ENCODE results near the gene SAPCD1.
A peak's percentile ranks its signal among the peaks of the same experiment; 100 is the strongest.

Gene SAPCD1

DNA sequence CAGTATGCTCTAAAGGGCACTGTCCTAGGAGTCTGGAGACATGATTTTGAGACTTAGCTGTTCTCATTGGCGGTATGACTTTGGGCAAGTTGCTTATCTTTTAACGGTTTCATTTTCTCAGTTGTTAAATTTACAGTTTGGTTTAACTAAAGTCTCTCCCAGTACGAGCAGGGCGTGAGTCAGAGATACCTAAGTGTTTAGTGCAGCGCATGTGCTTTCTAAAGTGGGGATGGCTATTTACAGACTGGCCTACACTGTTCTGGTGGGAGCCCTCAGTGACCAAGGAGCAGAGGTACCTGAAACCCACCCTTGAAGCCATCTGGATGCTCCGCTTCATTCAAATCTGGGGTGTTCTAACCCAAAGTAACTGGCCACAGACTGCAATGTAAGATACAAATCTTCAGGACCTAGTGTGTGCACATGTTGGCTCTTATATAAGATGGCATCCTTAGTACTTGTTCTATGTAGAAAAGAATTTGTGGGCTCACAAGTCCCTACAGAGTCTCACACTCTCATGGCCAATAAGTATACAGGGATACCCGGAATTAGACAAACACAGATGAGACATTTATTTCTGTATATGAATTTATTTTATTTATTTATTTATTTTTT, 11.9 kb upstream of the SAPCD1 start:
- no peak for DNase-seq (ENCODE audit: low read depth in 2 of 2)

DNA sequence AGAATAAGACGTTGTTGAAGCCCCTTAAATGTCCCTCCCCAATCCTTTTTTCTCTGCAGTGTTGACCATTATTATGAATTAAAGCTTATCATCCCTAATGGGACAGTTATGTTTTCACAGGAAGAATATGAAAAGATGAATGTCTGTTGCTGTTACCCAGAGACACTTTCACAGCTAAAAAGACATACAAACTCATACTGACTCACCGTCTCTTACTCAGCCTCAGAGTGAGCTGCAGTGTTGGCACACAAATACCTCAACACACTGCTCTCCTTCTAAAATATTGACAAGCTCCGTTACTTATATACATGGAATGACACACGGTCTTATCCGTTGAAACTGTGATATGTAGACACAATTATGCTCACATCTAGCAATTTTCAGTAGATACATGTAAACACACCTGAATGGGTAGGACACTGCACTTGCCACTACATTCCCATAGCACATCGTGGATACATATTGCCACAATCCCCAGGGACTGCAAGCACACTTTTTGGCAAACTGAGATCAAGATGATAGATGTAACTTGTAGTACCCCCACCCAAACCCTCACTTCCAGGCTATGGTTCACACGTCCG, 9.6 kb upstream of the SAPCD1 start:
- DNase-seq (ENCODE audit: low read depth in 2 of 2), result no peak

DNA sequence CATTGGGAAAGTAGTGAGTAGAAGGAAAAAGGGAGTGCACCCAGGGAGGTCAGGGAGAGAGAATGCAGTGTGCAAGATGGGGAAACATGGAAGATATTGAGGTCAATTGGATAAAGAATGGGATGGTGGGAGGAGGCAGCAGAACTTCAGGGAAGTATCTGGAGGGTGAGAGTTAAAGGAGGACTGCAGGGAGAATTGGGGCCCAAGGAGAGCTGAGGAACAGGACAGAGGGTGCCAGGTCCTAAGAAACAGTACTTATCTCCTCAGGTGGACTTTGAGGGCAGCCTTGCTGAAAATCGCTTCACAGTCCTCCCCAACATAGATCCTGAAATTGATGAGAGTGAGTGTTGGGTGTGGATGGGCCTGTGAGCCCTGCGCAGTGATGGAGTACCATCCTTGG, 4.2 kb upstream of the SAPCD1 start:
- no peak for DNase-seq (ENCODE audit: low read depth in 2 of 2)

DNA sequence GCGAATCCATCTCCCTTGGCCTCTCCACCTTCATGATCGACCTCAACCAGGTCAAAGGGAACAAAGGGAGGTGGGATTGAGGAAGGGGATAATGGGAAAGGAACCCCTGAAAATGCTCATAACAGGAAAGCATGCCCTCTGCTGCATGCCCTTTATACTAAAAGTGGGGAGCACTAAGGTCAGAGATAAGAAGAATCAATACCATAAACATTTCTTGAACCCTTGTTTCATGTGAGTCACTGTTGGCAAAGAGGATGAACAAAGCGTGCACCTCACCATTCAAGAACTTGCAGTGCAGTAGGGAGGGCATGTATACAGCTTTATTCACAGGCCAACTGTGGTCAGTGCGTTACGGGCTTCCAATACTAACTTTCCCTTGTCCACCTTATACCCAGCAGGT, 1.7 kb upstream of the SAPCD1 start:
- no peak for DNase-seq (ENCODE audit: low read depth in 2 of 2)

DNA sequence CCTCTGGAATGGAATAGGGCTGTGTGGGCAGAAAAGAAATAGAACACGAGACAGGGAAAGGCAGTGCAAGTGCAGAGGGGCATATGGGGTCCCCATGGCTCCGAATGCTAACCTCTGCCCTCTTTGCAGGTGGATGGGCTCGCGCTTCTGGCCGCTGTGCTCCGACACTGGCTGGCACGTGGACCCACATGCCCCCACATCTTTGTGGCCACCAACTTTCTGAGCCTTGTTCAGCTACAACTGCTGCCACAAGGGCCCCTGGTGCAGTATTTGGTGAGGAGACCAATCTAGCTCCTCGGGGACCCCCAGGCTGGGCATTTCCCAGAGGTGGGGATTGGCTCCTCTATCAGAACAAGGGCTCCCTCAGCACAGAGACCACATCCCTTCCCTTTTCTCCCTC, 1.1 kb upstream of the SAPCD1 start:
- no peak for DNase-seq (ENCODE audit: low read depth in 2 of 2)

DNA sequence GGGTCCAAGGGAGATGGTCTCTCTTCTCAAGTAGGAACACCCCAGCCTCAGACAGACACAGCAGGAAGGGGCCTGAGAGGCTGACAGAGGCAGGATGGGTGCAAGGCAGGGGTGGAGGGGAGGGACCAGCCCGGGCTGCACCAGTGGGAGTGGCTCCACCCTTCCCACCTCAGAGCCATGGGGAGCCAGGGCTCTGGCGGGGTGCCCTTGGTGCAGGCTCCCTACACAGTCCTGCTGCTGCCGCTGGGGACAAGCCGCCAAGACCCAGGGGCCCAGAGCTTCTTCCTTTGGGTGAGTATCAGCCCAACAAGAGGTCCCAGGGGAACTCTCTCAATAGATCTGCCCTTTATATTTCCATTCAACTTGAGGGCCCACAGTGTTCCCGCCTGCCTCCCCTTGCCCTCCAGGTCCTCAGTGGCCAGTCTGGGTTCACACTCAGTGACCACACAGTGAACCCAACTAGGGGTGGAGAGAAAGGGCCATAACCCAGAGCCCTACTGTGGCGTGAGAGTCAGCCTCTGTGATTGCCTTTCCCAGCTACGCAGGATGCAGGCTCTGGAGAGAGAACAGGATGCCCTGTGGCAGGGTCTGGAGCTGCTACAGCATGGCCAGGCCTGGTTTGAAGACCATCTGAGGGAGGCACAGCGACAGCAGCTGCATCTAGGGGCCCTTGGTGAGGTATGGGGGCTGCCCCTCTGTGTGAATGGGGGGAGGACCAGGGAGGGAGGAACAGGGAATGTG, 592 bp downstream of the SAPCD1 start:
- no peak for DNase-seq (ENCODE audit: low read depth in 2 of 2)

DNA sequence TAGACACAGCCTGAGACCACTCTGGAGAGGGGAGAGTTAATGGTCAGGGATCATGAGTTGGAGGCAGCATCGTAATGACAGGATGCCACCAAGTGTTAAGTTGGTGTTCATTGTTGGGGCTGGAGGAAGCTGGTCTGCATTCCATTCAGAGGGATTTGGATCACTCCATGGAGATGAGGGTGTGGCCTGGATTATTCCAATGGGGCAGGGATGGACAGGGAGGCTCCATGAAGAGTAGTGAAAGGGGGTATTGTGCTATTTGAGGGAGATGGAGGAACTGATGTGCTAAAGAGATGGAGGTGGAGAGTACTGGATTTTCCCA, 1.1 kb downstream of the SAPCD1 start:
- no peak for DNase-seq (ENCODE audit: low read depth in 2 of 2)

DNA sequence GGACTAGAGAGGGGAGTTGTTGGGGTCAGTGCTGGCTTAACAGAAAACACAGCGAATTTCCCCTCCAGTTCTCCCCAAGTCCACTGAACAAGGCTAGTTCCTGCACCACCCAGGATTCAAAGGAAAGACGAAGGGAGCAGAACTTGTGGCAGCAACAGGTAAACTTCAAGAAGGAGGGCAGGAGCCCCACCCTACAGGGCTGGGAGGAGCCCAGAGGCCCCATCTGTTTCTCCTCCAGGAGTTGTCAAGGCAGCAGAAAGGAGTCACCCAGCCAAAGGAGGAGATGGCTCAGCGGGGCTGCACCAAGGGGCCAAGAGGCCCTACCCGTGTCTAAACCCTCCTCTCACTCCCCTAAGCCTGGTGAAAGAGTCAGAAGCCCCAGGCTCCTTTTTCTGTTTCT, 1.7 kb downstream of the SAPCD1 start:
- no peak for DNase-seq (ENCODE audit: low read depth in 2 of 2)

DNA sequence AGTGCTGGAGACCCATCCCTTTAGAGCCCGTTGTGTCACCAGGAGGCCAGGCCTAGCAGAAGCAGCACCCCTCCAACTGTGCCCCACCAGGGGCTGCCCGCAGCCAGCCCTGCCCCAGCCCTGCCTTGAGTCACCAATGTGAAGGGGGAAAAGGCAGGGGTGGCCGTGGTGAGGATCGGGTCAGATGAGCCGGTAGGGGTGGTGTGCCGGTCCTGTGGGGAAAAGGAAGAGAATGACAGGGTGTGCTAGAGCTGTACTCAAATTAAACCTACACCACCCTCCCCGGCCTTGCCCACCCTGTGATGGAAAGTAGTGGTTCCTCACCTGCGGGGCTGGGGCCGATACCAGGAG, 3.1 kb downstream of the SAPCD1 start:
- DNase-seq (ENCODE audit: low read depth in 2 of 2), result no peak

DNA sequence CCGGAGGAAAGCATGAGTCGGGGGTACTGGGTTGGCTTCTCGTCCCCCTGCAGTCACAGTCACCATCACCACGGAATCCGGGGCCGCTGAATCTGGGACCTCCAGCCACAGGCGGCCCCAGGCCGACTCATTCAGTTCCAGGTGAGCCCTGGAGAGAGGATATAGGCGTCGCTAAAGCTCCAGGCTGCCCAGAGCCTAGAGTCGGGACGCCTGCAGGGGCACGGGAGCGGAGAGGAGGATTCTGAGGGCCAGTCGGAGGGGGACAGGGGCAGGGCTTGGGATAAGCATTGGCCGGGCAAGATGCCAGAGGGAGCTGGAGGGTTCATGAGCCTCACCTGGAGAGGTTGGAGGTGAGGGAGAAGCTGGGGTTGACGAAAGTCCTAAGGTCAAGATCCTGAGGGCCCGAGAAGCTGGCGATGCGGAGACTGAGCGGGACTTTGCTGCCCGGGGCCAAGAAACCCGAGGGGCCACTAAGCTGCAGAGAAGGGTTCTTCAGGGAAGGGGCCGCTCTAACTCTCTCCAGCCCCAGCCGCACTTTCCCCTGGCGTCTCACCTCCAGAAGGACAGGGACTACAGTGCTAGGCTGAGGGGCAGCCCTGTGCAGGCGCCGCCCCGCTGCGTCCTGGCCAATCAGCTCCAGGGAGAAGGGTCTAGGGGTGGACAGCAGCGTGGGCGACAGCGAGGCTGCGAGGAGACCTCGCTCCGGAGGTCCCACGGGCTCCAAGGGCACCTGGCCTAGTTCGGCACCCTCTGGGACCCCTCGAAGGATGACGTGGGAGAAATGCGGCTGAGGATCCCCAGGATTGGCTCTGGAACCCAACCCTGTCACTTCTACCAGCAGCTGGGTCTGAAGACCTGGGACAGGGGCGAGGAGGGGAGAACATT, 3.7 kb downstream of the SAPCD1 start:
- no peak for DNase-seq (ENCODE audit: low read depth in 2 of 2)

DNA sequence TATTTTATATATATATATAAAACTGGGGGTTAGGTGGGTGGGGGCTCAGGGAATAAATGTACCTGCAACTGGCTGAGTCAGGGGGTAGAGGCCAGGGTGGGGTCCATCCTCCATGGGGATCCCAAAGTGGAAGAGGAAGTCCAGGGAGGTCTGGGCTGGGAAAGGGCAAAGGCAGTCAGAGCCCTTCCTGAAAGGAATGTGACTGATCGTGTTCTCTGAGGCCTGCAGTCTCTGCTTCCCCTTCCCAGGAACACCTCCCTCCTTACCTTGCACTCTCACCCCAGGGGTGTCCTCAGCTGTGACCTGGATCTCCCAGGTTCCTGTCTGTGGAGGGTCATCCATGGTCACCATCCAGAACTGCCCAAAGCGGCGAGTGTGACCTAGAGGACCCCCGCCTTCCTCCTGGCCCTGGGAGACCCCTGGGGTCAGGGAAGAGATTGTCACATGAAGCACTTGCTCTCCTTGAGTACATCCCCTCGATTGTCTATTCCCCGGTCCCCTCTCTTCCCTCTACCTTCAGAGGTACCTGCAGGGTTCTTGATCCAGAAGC, 4.7 kb downstream of the SAPCD1 start:
- DNase-seq (ENCODE audit: low read depth in 2 of 2), result no peak

DNA sequence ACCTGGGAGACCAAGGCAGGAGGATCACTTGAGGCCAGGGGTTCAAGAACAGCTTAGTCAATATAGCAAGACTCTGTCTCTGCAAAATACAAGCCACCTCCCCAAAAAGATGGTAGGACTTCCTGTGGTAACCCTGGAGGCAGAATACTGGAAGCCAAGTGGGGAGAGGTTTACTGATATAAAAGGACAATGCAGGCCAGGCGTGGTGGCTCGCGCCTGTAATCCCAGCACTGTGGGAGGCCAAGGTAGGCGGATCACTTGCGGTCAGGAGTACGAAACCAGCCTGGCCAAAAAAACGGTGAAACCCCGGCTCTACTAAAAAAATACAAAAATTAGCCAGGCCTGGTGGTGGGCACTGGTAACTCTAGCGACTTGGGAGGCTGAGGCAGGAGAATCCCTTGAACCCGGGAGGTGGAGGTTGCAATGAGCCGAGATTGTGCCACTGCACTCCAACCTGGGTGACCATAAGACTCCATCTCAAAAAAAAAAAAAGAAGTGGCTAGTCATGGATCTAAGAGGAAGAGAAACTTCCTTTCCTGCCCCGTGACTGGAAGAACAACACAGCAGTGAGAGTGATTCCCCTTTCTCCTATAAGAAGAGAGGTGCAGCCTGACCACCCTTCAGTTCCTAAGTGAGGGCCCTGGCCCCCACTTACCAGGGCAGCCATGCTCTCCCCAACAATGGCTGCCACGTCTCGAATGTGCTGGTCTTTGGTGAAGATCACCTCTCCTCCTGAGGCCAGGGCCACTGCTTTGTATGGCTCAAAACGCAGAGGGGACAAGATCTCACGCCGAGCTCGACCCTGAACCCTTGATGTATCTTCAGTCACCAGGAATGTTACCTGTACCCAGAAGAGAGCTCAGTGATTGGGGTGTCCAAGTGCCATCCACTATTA, 6.2 kb downstream of the SAPCD1 start:
- no peak for DNase-seq (ENCODE audit: low read depth in 2 of 2)

DNA sequence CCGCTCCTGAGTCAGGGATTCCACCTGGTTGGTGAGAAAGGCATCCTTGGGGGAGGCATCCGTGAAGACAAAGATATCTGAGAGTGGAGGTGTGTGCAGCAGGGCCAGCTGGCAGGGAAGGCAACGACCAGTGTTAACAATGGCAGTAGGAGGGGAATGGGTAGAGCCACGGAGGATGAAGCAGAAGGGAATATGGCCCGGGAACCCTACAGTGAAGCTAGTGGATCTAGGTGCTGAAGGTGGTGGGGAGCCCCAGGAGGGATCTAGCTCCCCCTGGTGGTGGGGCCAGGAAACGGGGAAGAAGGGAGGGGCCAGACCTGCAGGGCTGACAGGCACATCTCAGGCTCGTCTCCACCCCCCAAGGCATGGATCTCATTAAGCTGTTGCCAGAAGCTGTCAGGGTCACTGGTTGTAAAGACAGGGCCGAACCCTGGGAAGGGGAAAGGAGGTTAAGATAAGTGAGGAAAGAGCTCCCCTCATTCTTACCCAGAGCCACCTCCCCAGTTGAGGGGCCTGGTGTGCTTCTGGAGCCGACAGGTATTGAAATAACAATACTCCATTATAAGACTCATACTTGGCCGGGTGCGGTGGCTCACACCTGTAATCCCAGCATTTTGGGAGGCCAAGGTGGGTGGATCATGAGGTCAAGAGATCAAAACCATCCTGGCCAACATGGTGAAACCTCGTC, 7.4 kb downstream of the SAPCD1 start:
- peak; percentile 75 to 83 for DNase-seq (ENCODE audit: low read depth in 2 of 2)

DNA sequence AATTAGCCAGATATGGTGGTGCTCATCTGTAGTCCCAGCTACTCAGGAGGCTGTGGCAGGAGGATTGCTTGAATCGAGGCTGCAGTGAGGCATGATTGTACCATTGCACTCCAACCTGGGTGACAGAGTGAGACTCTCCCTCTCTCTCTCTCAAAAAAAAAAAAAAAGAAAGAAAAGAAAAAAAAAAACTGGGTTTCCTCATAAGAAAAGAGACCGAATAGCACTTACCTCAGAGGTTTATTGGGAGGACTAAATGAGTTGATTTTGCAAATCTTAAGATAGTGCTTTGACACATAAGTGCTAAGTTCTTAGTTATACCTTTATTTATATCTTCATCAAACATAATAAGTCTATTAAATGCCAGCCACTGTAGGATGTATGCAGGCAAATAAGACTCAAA, 8.4 kb downstream of the SAPCD1 start:
- DNase-seq (ENCODE audit: low read depth in 2 of 2), result no peak

DNA sequence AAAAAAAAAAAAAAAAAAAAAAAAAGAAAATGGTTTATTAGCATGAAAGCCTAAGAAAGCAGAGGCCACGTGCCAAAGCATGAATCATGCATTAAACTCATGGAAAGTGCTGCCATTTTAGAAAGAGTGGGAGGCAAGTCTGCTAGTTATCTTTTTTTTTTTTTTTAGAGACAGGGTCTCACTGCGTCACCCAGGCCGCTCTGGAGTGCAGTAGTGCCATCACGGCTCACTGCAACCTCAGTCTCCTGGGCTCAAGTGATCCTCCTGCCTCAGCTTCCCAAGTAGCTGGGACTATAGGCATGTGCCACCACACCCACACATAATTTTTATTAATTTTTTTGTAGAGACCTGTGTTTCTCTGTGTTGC, 9.5 kb downstream of the SAPCD1 start:
- DNase-seq (ENCODE audit: low read depth in 2 of 2), result no peak

DNA sequence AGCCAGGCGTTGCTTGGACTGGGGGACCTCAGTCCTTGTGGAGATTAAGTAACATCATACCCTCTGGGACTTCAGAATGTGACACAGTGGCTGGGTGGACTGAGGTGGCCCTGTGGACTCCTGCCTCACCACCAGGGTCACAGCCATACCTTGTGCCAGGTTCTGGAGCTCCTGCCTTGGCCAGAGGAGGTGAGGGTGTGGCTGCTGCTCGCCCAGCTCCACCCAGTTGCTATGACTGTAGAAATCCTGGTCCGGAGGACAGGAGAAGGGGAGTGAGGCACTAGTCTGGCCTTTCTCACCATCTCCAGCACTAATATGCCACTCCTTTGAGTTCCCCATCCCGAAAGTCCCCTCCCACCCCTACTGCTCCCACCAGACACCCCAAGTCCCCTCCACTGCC, 12.7 kb downstream of the SAPCD1 start:
- DNase-seq (ENCODE audit: low read depth in 2 of 2), result no peak

DNA sequence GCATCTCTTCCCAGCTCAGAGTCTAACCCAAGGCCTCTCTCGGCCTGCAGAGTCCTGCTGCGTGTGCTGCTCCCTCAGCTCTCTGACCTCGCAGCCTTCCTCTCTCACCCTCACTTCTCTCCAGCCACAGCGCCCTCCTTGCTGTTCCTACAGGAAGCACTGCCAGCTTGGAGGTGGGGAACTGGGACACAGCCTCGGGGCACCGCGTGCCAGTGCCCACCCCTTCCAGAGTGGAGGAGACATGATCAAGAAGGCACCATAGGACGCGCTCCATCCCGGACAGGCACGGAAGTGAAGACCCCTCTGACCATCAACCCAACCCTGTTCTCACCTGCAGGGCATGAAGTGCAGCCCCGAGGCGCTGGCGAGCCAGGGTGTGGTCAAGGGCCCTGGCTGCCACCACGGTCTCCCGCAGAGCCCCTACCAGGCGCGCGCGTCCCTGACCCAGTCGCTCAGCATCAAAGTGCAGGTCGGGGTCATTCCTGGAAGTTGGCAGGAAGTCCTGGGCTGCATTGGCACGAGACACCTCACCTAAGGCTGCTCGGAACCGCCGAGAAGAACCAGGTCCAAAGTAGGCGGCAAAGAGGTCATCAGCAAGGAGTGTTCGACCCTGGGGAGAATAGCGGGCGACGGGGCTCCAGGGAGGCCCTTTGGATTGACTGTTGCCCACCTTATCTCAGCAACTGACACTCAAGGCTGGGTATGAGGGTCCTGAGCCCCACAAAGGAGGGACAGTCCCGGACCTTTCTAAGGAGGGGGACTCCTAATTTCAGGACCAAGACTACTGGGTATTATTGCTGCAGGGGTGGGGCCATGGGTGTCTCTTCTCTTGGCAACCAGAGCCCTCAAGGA, 13.4 kb downstream of the SAPCD1 start:
- DNase-seq (ENCODE audit: low read depth in 2 of 2), result no peak

DNA sequence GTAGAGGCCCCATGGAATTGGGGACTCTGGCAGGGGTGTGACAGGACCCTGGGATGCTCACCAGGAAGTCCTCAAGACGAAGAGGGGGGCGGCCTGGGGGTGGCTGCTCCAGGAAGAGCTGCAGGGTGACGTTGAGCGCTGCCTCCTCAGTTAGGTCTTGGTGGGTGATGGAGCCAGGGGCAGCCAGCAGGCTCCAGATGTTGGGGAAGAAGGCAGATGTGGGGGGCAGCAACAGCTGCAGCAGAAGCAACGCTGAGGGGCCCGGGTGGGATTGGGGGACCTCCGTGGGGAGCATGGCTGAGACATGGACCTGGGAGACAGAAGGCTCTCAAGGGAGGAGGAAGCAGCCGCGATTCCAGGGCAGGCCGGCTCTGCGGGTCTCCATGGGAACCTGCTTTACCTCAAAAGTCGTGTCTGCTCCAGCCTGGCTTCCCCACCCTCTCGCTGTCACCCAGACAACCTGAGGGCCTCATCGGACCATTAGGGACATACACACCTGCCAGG, 14.1 kb downstream of the SAPCD1 start:
- no peak for DNase-seq (ENCODE audit: low read depth in 2 of 2)

DNA sequence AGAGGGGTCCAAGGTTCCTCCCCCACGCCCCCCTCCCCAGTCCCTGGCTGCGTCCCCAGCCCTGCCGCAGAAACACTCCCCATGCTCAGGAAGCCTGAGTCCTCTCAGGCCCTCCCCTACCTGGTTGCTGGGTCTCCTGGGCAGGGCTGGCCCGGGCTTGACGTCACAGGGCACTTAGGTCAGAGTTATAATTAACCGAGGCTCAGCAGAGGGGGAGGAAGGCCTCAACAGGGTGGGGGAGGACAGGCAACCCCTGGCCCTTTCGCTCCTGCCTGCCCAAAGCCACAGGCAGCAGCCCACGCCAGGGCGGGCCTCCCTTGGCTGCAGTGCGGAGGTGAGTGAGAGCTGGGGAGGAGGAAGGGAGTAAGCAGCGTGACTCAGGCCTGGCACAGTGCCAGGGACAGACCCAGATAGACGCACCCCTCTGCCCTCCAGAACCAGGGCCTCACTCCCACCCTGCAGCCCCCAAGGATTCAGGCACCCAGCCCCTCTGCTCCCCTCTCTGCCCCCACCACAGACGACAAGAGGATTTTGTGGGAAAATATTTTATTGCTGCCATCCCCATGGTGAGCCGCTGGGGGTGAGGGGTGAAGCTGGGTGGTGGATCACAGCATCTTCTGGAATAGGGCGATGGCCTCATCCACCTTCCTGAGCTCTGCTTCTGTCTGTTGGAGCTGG, 14.7 kb downstream of the SAPCD1 start, which contains the start of gene VWA7:
VWA7 (minus strand) TSS at position 340 of the 678 bp plus-strand sequence. CDS start 549 bp downstream, outside the sequence.
- peak; percentile 63 to 69 for DNase-seq (ENCODE audit: low read depth in 2 of 2)

Data from stimulated activated CD4-positive, alpha-beta T cell treated with anti-CD3 and anti-CD28 coated beads, Interleukin-4, amount 100 ng/mL, for 48 hours (primary cell).